ENCODE data around the gene RHEX. TPM values are rescaled to one million over a fixed set of nuclear protein-coding genes. Genes with fewer than 3 reads are reported as not detected.

Gene RHEX
- total RNA-seq: not detected in 2 replicates

DNA sequence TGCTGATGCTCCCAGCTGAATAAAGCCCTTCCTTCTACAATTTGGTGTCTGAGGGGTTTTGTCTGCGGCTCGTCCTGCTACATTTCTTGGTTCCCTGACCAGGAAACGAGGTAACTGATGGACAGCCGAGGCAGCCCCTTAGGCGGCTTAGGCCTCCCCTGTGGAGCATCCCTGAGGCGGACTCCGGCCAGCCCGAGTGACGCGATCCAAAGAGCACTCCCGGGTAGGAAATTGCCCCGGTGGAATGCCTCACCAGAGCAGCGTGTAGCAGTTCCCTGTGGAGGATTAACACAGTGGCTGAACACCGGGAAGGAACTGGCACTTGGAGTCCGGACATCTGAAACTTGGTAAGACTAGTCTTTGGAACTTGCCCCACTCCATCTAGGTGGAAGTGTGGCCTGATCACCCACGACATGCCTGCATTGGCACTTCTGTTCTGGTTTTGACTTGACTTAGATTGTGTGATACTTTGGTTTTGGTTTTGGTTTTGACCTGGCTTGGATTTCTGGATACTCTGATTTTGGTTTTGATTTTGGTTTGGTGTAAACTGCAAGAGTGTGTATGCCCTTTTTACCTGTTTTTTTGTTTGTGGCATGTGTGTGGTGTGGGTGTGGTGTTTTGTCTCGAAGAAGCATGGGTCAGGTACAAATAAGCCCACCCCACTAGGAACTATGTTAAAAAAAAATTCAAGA, at the start of gene RHEX:
TSS of gene RHEX (plus strand) at position 255 of the 692 bp plus-strand sequence. CDS start 44,656 bp downstream, outside the sequence.

DNA sequence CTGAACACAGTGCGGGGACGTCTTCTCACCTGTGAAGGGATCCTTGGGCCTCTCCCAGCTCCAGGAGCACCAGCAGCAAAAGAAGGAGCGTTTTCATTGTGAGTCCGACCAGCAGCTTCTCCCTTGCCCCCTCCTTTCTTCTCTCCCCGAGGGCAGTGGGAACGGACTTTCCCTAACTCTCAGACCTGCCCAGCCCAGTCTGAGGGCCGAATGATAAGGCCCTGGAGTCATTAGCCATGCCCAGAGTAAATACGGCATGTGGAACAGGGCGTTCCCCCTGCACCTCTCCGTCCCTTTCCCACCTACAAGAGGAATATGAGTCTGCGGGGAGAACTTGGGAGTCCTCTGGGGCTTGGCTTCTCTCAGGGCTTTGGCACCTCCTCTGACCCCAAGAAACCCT, 29.3 kb upstream of the RHEX start, which contains the start of gene CTSE:
TSS of gene CTSE (minus strand) at position 201 of the 400 bp plus-strand sequence. CDS start at position 97, 104 bp downstream.

DNA sequence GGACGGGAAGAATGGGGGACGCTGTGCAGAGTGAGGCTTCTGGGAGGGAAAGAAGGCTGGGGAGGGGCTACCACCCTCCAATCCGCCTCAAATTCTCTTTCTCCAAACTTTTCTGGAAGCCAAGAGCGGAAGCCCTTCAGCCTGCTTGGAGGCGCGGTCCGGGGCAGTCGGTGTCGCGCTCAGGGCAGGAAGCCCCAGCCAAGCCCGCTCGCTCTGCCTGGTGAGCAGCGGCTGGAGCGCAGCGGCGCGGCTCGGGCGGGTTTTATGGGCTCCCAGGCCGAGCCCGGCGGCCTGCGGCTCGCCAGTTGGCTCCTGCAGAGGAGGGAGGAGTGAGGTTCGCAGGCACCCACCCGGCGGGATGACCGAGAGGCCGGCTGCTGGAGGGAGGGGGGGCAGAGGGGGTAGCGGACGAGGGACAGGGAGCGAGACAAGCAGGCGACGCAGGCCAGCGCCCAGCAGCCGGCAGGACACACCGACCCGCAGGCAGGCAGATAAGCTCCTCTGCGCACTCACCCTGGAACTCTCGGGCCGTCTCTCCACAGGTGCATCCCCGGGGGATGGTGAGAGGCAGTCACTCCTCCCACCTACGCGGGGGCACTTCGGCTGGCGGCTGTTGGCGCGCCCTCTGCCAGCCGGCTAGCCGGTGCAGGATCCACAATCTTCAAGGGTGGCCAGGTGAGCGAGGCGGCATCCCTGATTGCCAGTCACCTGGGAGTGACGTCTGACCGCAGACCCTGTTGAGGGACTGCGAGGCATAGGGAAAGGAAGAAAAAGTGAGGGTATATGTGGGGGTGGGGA, 64.4 kb downstream of the RHEX start, which contains the start of gene AVPR1B:
TSS of gene AVPR1B (minus strand) at position 238 of the 798 bp plus-strand sequence. CDS start 498 bp downstream, outside the sequence.

Other genes with a start within 250 kb of the RHEX start
- 14.9 and 17.8 TPM in 2 replicates for gene SLC41A1, start 240.0 kb upstream of the RHEX start, total RNA-seq
- not detected in 2 replicates for gene PM20D1, start 203.0 kb upstream of the RHEX start, total RNA-seq
- gene SLC26A9, start 109.7 kb upstream of the RHEX start, total RNA-seq: not detected in 2 replicates
- gene RAB7B, start 49.8 kb upstream of the RHEX start, total RNA-seq: 7.5 and 8.6 TPM in 2 replicates
- gene CTSE, start 29.3 kb upstream of the RHEX start, total RNA-seq: not detected in 2 replicates
- not detected in 2 replicates for gene AVPR1B, start 64.2 kb downstream of the RHEX start, total RNA-seq
- 3.5 and 4.4 TPM in 2 replicates for gene FAM72A, start 149.7 kb downstream of the RHEX start, total RNA-seq
- 44.3 and 64.8 TPM in 2 replicates for gene SRGAP2, start 150.4 kb downstream of the RHEX start, total RNA-seq

Data from aortic smooth muscle cell (primary cell).